Endodermal cell (in vitro differentiated cells): ENCODE data around the gene GRHL3. TPM values are rescaled to one million over a fixed set of nuclear protein-coding genes. Genes with fewer than 3 reads are reported as not detected.

Experiments
- DNase-seq: peaks from one replicate; pipeline ENCODE4 v3.0.0-alpha.2; 2017
- H3K27ac ChIP-seq: 2 replicates; pipeline ENCODE4 v1.5.1; 2013; ENCODE audit warnings: mild to moderate bottlenecking, low read depth, low read length, moderate library complexity
- H3K27me3 ChIP-seq: 2 replicates; pipeline ENCODE4 v1.6.1; 2013; ENCODE audit warnings: mild to moderate bottlenecking, low read length, moderate library complexity; ENCODE audit not compliant: insufficient read depth, control insufficient read depth, poor library complexity, severe bottlenecking
- H3K36me3 ChIP-seq: 2 replicates; pipeline ENCODE4 v1.7.0; 2013; ENCODE audit warnings: mild to moderate bottlenecking, low read length, moderate library complexity; ENCODE audit not compliant: control insufficient read depth, insufficient read depth
- H3K4me1 ChIP-seq: one replicate; pipeline ENCODE4 v1.7.0; 2013; ENCODE audit warnings: low read length; ENCODE audit not compliant: control insufficient read depth, insufficient read depth
- H3K4me3 ChIP-seq: 2 replicates; pipeline ENCODE4 v1.5.1; 2013; ENCODE audit warnings: mild to moderate bottlenecking, low read length, moderate library complexity
- H3K9ac ChIP-seq: 2 replicates; pipeline ENCODE4 v1.6.1; 2013; ENCODE audit warnings: mild to moderate bottlenecking, low read length, moderate library complexity; ENCODE audit not compliant: poor library complexity, severe bottlenecking; ENCODE audit errors: extremely low read depth
- H3K9me3 ChIP-seq: 2 replicates; pipeline ENCODE4 v1.6.1; 2013; ENCODE audit warnings: mild to moderate bottlenecking, low read length, moderate library complexity; ENCODE audit not compliant: control insufficient read depth
- H3K27ac Mint-ChIP-seq: 2 replicates; pipeline ENCODE4 v1.8.0; 2020; ENCODE audit warnings: mixed read lengths
- H3K27me3 Mint-ChIP-seq: 2 replicates; pipeline ENCODE4 v1.8.0; 2021; ENCODE audit warnings: mild to moderate bottlenecking, mixed read lengths; ENCODE audit not compliant: insufficient read depth
- H3K36me3 Mint-ChIP-seq: 2 replicates; pipeline ENCODE4 v1.8.0; 2020; ENCODE audit warnings: low read depth, mixed read lengths
- H3K4me1 Mint-ChIP-seq: 2 replicates; pipeline ENCODE4 v1.8.0; 2020; ENCODE audit warnings: mixed read lengths
- H3K4me3 Mint-ChIP-seq: 2 replicates; pipeline ENCODE4 v1.8.0; 2020; ENCODE audit warnings: mild to moderate bottlenecking, moderate library complexity, mixed read lengths
- H3K9me3 Mint-ChIP-seq: 2 replicates; pipeline ENCODE4 v1.8.0; 2020; ENCODE audit warnings: mild to moderate bottlenecking, mixed read lengths
- WGBS, 2 experiments: methylation state at CpG; one replicate each; pipeline versions ENCODE4 v1.1.5 to v1.1.7; 2013; ENCODE audit warnings: missing lambda C conversion rate in 2 of 2, mixed read lengths in 1 of 2; ENCODE audit not compliant: insufficient coverage in 1 of 2, insufficient read length in 1 of 2; 5-methylcytosine and 5-hydroxymethylcytosine counted together
- total RNA-seq, 2 donors: library from RNA; stranded (reverse); fragmentation: NEBNext Ultra II Directional in 1 of 2; extraction: Animal tissue kit (Norgen Biotek cat#: 25700) in 1 of 2; gene quantifications; 2 replicates in 1 of 2; 3 replicates in 1 of 2; pipeline ENCODE4 v1.2.1, GENCODE V29; 2021
- TF ChIP-seq, protein P1 (sequence below): fragments of 200-600 bp; sonication (generic); conservative IDR thresholded peaks from 2 replicates; pipeline ENCODE4 v1.5.0; 2021; ENCODE audit warnings: antibody characterized with exemption, mild to moderate bottlenecking

GRHL3 gene
- total RNA-seq, 2 donors from 2014 or later, result 1.8 to 2.5 TPM

- Histone ChIP-seq H3K27ac (no peak overlapping the region), H3K4me3 (no peak overlapping the region), H3K9ac (no peak overlapping the region), H3K9me3 (no peaks in the 10 kb centered on the region), H3K36me3 (no peaks in the 10 kb centered on the region), H3K27me3 (no peaks in the 10 kb centered on the region), H3K4me1 (no peaks in the 10 kb centered on the region)
- Mint-ChIP-seq H3K4me1 (peaks cover 11% of the 10 kb centered on the region), H3K4me3 (no peak overlapping the region), H3K9me3 (no peaks in the 10 kb centered on the region), H3K27me3 (no peaks in the 10 kb centered on the region), H3K27ac (no peak overlapping the region), H3K36me3 (no peaks in the 10 kb centered on the region)
- WGBS, 2 experiments, result 90 to 93% methylated on average over 3 to 4 of the region's 4 CpGs
- TF ChIP-seq, protein P1, sequence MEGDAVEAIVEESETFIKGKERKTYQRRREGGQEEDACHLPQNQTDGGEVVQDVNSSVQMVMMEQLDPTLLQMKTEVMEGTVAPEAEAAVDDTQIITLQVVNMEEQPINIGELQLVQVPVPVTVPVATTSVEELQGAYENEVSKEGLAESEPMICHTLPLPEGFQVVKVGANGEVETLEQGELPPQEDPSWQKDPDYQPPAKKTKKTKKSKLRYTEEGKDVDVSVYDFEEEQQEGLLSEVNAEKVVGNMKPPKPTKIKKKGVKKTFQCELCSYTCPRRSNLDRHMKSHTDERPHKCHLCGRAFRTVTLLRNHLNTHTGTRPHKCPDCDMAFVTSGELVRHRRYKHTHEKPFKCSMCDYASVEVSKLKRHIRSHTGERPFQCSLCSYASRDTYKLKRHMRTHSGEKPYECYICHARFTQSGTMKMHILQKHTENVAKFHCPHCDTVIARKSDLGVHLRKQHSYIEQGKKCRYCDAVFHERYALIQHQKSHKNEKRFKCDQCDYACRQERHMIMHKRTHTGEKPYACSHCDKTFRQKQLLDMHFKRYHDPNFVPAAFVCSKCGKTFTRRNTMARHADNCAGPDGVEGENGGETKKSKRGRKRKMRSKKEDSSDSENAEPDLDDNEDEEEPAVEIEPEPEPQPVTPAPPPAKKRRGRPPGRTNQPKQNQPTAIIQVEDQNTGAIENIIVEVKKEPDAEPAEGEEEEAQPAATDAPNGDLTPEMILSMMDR, result no peak
- no peak for DNase-seq
These were observed 9.2 kb upstream of the GRHL3 start for GRCh38 chr1:24309762-24310485.

- H3K4me1 ChIP-seq, result no peaks in the 10 kb centered on the region
- Mint-ChIP-seq H3K36me3 (no peaks in the 10 kb centered on the region), H3K27me3 (no peaks in the 10 kb centered on the region), H3K27ac (no peak overlapping the region), H3K4me3 (no peak overlapping the region), H3K4me1 (peaks cover 11% of the 10 kb centered on the region), H3K9me3 (no peaks in the 10 kb centered on the region)
- no peaks in the 10 kb centered on the region for H3K27me3 ChIP-seq
- no peaks in the 10 kb centered on the region for H3K36me3 ChIP-seq
- 92% methylated on average over 3 of the region's 3 CpGs; no CpG with 5 or more reads in 1 of the 2 experiments for WGBS, 2 experiments
- H3K27ac ChIP-seq, result no peak overlapping the region
- no peak overlapping the region for H3K4me3 ChIP-seq
- TF ChIP-seq, protein P1, result no peak
- H3K9ac ChIP-seq, result no peak overlapping the region
- no peak for DNase-seq
- no peaks in the 10 kb centered on the region for H3K9me3 ChIP-seq
These were observed 7.9 kb upstream of the GRHL3 start for GRCh38 chr1:24311234-24311633.

DNA sequence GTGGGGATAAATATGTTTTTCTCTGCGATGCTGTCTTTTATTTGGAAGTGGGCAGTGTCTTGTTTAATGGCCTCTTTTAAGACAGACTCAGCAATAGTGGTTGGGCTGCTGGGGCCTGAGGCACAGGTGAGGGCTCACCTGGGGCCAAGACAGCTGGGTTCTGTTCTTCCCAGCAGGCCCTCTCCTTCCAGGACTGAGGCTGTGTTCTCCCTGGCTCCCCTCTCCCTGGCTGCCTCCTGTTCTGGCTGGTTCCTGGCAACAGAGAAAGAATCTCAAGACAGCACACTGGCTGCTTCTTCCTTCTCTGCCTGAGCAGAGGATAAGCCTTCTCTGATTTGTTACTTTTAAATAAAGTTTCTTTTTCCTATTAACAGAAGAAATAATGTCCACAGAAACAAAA is 7.4 kb upstream of the GRHL3 start:
- Histone ChIP-seq H3K9ac (no peak overlapping the region), H3K9me3 (no peaks in the 10 kb centered on the region), H3K36me3 (no peaks in the 10 kb centered on the region), H3K4me3 (no peak overlapping the region), H3K4me1 (no peaks in the 10 kb centered on the region), H3K27me3 (no peaks in the 10 kb centered on the region), H3K27ac (no peak overlapping the region)
- Mint-ChIP-seq H3K9me3 (no peaks in the 10 kb centered on the region), H3K27me3 (no peaks in the 10 kb centered on the region), H3K4me3 (no peak overlapping the region), H3K4me1 (peaks cover 11% of the 10 kb centered on the region), H3K27ac (no peak overlapping the region), H3K36me3 (no peaks in the 10 kb centered on the region)
- WGBS, 2 experiments, result 92% methylated on average over 1 of the region's 1 CpG; no CpG with 5 or more reads in 1 of the 2 experiments
- TF ChIP-seq, protein P1, result no peak
- DNase-seq, result no peak
